ENCODE data around the gene ZNF19.

Gene ZNF19

GRCh38 chr16:71526111-71526631 lies 37.0 kb upstream of the ZNF19 start, which contains the start of gene CHST4:
CHST4 (plus strand) TSS chr16:71526426; CDS start chr16:71536678, 10,252 bp downstream.
- no peak within 1 kb of the TSS for H3K27ac ChIP-seq
- DNase-seq = peak; percentile 66
- H3K36me3 ChIP-seq (replicated peaks) = no peaks in the 10 kb centered on the region
- no peak within 1 kb of the TSS for H3K4me3 ChIP-seq (ENCODE audit: low read depth, low read length)
- TF ChIP-seq CTCF (IDR thresholded peaks at IDR 0.05; ENCODE audit: low read depth, low read length, missing control alignments) = no peak
- in situ Hi-C loops (cut with HindIII; ENCODE audit: low pct_ligation_motif_present, low sequenced_read_pairs) = no loop called here
- peaks cover 3% of the 10 kb centered on the region for H3K27me3 ChIP-seq (replicated peaks)

- peaks cover 3% of the 10 kb centered on the region for H3K27me3 ChIP-seq (replicated peaks)
- H3K36me3 ChIP-seq (replicated peaks) = no peaks in the 10 kb centered on the region
- no peak for TF ChIP-seq CTCF (IDR thresholded peaks at IDR 0.05; ENCODE audit: low read depth, low read length, missing control alignments)
- no peak overlapping the region for H3K4me3 ChIP-seq (ENCODE audit: low read depth, low read length)
- in situ Hi-C loops (cut with HindIII; ENCODE audit: low pct_ligation_motif_present, low sequenced_read_pairs) = no loop called here
- no peak overlapping the region for H3K27ac ChIP-seq
- DNase-seq = no peak
Measured at GRCh38 chr16:71524566-71525553, 35.7 kb upstream of the ZNF19 start.

- in situ Hi-C loops (cut with HindIII; ENCODE audit: low pct_ligation_motif_present, low sequenced_read_pairs) = no loop called here
- Histone ChIP-seq H3K4me3 (ENCODE audit: low read depth, low read length) (no peak overlapping the region), H3K27me3 (replicated peaks) (peaks cover 3% of the 10 kb centered on the region), H3K27ac (no peak overlapping the region), H3K36me3 (replicated peaks) (no peaks in the 10 kb centered on the region)
- TF ChIP-seq CTCF (IDR thresholded peaks at IDR 0.05; ENCODE audit: low read depth, low read length, missing control alignments) = no peak
- DNase-seq = no peak
Measured at GRCh38 chr16:71520550-71520949, 31.4 kb upstream of the ZNF19 start.

DNA sequence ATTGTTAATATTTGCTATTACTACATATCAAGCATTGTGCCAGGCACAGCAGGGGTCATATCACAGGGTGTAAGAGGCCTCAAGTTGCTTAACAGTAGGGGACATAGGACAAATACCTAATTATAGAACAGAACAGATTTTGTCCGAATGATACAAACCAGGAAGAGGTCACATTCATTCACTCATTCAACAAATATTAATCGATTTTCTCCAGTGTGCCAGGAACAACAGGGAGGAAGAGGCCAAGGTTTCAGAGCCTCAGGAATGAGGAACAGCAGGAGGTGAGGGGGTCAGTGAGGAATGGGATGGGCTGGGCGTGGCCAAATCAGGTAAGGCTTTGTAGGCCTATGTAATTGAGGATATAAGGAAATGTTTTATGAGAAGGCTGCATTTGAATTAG lies 25.9 kb upstream of the ZNF19 start:
- in situ Hi-C loops (cut with HindIII; ENCODE audit: low pct_ligation_motif_present, low sequenced_read_pairs) = no loop called here
- H3K36me3 ChIP-seq (replicated peaks) = no peaks in the 10 kb centered on the region
- TF ChIP-seq CTCF (IDR thresholded peaks at IDR 0.05; ENCODE audit: low read depth, low read length, missing control alignments) = no peak

GRCh38 chr16:71514476-71514875 lies 25.4 kb upstream of the ZNF19 start:
- in situ Hi-C loops (cut with HindIII; ENCODE audit: low pct_ligation_motif_present, low sequenced_read_pairs) = no loop called here
- Histone ChIP-seq H3K27ac (no peak overlapping the region), H3K27me3 (replicated peaks) (no peaks in the 10 kb centered on the region), H3K36me3 (replicated peaks) (no peaks in the 10 kb centered on the region), H3K4me3 (ENCODE audit: low read depth, low read length) (no peak overlapping the region)
- TF ChIP-seq CTCF (IDR thresholded peaks at IDR 0.05; ENCODE audit: low read depth, low read length, missing control alignments) = no peak
- DNase-seq = no peak

More for the DNA sequence above, 25.9 kb upstream of the ZNF19 start:
- Histone ChIP-seq H3K4me3 (ENCODE audit: low read depth, low read length) (no peak overlapping the region), H3K27me3 (replicated peaks) (no peaks in the 10 kb centered on the region), H3K27ac (no peak overlapping the region)
- DNase-seq = no peak
